Measurements from ENCODE around the gene TGFBR3.

DNA sequence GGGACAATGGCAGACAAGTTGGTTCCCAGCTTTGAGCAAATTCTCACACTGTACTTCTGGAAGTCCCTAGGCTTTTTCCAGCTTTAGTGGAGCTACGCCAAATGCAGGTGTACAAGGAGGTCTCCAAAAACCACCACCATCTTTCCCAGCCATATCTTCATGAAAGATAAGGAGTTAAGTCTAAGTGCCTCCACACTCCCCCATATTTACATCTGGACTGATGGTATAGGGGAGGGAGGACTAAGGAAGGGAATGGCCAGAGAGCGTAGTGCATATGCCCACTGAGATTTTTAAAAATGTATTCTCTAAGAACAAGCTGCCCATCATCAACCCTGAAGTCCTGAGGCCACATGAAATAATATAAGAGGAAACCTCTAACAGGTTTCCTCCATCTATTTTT lies 161.3 kb downstream of the TGFBR3 start:
- no peak for TF ChIP-seq POLR2A (IDR thresholded peaks at IDR 0.05)
- TF ChIP-seq, protein P1, sequence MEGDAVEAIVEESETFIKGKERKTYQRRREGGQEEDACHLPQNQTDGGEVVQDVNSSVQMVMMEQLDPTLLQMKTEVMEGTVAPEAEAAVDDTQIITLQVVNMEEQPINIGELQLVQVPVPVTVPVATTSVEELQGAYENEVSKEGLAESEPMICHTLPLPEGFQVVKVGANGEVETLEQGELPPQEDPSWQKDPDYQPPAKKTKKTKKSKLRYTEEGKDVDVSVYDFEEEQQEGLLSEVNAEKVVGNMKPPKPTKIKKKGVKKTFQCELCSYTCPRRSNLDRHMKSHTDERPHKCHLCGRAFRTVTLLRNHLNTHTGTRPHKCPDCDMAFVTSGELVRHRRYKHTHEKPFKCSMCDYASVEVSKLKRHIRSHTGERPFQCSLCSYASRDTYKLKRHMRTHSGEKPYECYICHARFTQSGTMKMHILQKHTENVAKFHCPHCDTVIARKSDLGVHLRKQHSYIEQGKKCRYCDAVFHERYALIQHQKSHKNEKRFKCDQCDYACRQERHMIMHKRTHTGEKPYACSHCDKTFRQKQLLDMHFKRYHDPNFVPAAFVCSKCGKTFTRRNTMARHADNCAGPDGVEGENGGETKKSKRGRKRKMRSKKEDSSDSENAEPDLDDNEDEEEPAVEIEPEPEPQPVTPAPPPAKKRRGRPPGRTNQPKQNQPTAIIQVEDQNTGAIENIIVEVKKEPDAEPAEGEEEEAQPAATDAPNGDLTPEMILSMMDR (IDR thresholded peaks at IDR 0.05) = no peak
